ENCODE results near the gene TERT. TPM values are rescaled to one million over a fixed set of nuclear protein-coding genes. Genes with fewer than 3 reads are reported as not detected.
A peak's percentile ranks its signal among the peaks of the same experiment; 100 is the strongest.

The TERT gene
- total and polyA plus RNA-seq, 2 donors (not counting 1 experiment from before 2014, with no cell fraction given) = 0.24 to 0.39 TPM

GRCh38 chr5:1312206-1312605 is 17.3 kb upstream of the TERT start:
- H3K27me3 Mint-ChIP-seq = peaks cover 4% of the 10 kb centered on the region
- no peak for TF ChIP-seq EZH2 (IDR thresholded peaks at IDR 0.05; ENCODE audit: borderline replicate concordance, insufficient read depth, low read depth, low read length, poor library complexity, severe bottlenecking)
- TF ChIP-seq CTCF (IDR thresholded peaks at IDR 0.05) = no peak
- intact Hi-C loops (cut with micrococcal nuclease) = no loop called here
- H3K9me3 Mint-ChIP-seq (ENCODE audit: insufficient read depth) = peaks cover 6% of the 10 kb centered on the region
- no peak overlapping the region for H3K4me3 ChIP-seq (ENCODE audit: control extremely low read depth in 1 of 5, extremely low read depth in 1 of 5, insufficient read depth in 1 of 5, low read depth in 2 of 5, low read length in 4 of 5)
- H4K20me1 ChIP-seq (ENCODE audit: control insufficient read depth, insufficient read depth, low read length, poor library complexity, severe bottlenecking) = no peaks in the 10 kb centered on the region
- H3K4me3 Mint-ChIP-seq = peak overlapping the region; percentile 24
- H3K79me2 ChIP-seq (ENCODE audit: control insufficient read depth, insufficient read depth, low read length) = no peaks in the 10 kb centered on the region
- no peak overlapping the region for H3K9ac ChIP-seq (ENCODE audit: low read length)
- H3K4me1 ChIP-seq (ENCODE audit: control insufficient read depth in 2 of 2, insufficient read depth in 2 of 2, low read length in 2 of 2) = peaks cover 49 to 50% of the 10 kb centered on the region in 2 donors
- no peak overlapping the region for H2AFZ ChIP-seq (ENCODE audit: insufficient read depth, low read depth, low read length, poor library complexity, severe bottlenecking)
- DNase-seq (no peak), ATAC-seq (ENCODE audit: low read depth) (no peak)
- no peak overlapping the region for H3K27ac Mint-ChIP-seq
- peaks cover 0 to 18% (median 15%) of the 10 kb centered on the region in 3 donors for H3K9me3 ChIP-seq (ENCODE audit: control extremely low read depth in 1 of 3, control insufficient read depth in 2 of 3, insufficient read depth in 1 of 3, low read length in 2 of 3)
- H3K4me1 Mint-ChIP-seq = peaks cover 49% of the 10 kb centered on the region
- H3K36me3 ChIP-seq (replicated peaks in 1 of 2; ENCODE audit: control extremely low read depth in 1 of 2, control insufficient read depth in 1 of 2, extremely low read depth in 1 of 2, insufficient read depth in 2 of 2, low read length in 1 of 2) = no peaks in the 10 kb centered on the region
- ChIA-PET CTCF (interaction anchor here (0.7 kb wide), 1 partner anchor 308 kb away, joined by 3 read pairs; no protein-coding TSS in a partner anchor), POLR2A (no interaction called here)
- H3K27ac ChIP-seq (ENCODE audit: low read length in 2 of 2) = no peak overlapping the region
- 16% methylated on average over 5 of the region's 7 CpGs for WGBS (ENCODE audit: insufficient coverage)
- H3K27me3 ChIP-seq (replicated peaks in 1 of 4; ENCODE audit: control extremely low read depth in 1 of 4, control insufficient read depth in 3 of 4, insufficient read depth in 4 of 4, low read length in 3 of 4) = peaks cover 0 to 11% (median 0%) of the 10 kb centered on the region in 4 experiments
- H3K4me2 ChIP-seq (replicated peaks; ENCODE audit: low read depth, low read length, poor library complexity, severe bottlenecking) = no peak overlapping the region

GRCh38 chr5:1311439-1312055 is 16.7 kb upstream of the TERT start:
- Histone ChIP-seq H3K36me3 (replicated peaks in 1 of 2; ENCODE audit: control extremely low read depth in 1 of 2, control insufficient read depth in 1 of 2, extremely low read depth in 1 of 2, insufficient read depth in 2 of 2, low read length in 1 of 2) (no peaks in the 10 kb centered on the region), H3K79me2 (ENCODE audit: control insufficient read depth, insufficient read depth, low read length) (no peaks in the 10 kb centered on the region), H3K9ac (ENCODE audit: low read length) (no peak overlapping the region), H2AFZ (ENCODE audit: insufficient read depth, low read depth, low read length, poor library complexity, severe bottlenecking) (no peak overlapping the region), H3K4me1 (ENCODE audit: control insufficient read depth in 2 of 2, insufficient read depth in 2 of 2, low read length in 2 of 2) (peaks cover 44 to 45% of the 10 kb centered on the region in 2 donors), H4K20me1 (ENCODE audit: control insufficient read depth, insufficient read depth, low read length, poor library complexity, severe bottlenecking) (no peaks in the 10 kb centered on the region), H3K27ac (ENCODE audit: low read length in 2 of 2) (no peak overlapping the region), H3K27me3 (replicated peaks in 1 of 4; ENCODE audit: control extremely low read depth in 1 of 4, control insufficient read depth in 3 of 4, insufficient read depth in 4 of 4, low read length in 3 of 4) (peaks cover 0 to 11% (median 0%) of the 10 kb centered on the region in 4 experiments), H3K4me2 (replicated peaks; ENCODE audit: low read depth, low read length, poor library complexity, severe bottlenecking) (no peak overlapping the region), H3K9me3 (ENCODE audit: control extremely low read depth in 1 of 3, control insufficient read depth in 2 of 3, insufficient read depth in 1 of 3, low read length in 2 of 3) (peaks cover 0 to 18% (median 15%) of the 10 kb centered on the region in 3 donors), H3K4me3 (ENCODE audit: control extremely low read depth in 1 of 5, extremely low read depth in 1 of 5, insufficient read depth in 1 of 5, low read depth in 2 of 5, low read length in 4 of 5) (no peak overlapping the region)
- H3K27ac Mint-ChIP-seq = no peak overlapping the region
- 65% methylated on average over 7 of the region's 15 CpGs for WGBS (ENCODE audit: insufficient coverage)
- no peak for ATAC-seq (ENCODE audit: low read depth)
- peak overlapping the region; percentile 24 for H3K4me3 Mint-ChIP-seq
- peaks cover 43% of the 10 kb centered on the region for H3K4me1 Mint-ChIP-seq
- CTCF ChIA-PET = no interaction called here
- POLR2A ChIA-PET = no interaction called here
- H3K9me3 Mint-ChIP-seq (ENCODE audit: insufficient read depth) = peaks cover 6% of the 10 kb centered on the region
- no peak for DNase-seq
- no peak for TF ChIP-seq CTCF (IDR thresholded peaks at IDR 0.05)
- no peak for TF ChIP-seq EZH2 (IDR thresholded peaks at IDR 0.05; ENCODE audit: borderline replicate concordance, insufficient read depth, low read depth, low read length, poor library complexity, severe bottlenecking)
- intact Hi-C loops (cut with micrococcal nuclease) = no loop called here
- peaks cover 4% of the 10 kb centered on the region for H3K27me3 Mint-ChIP-seq
